ENCODE results near the gene CIC. TPM values are rescaled to one million over a fixed set of nuclear protein-coding genes. Genes with fewer than 3 reads are reported as not detected.
A peak's percentile ranks its signal among the peaks of the same experiment; 100 is the strongest.

CIC gene
- total and polyA plus RNA-seq, 3 donors from 2014 or later = 95.6 to 181 (median 163) TPM

- Histone ChIP-seq H3K36me3 (ENCODE audit: low read depth, missing control alignments) (no peaks in the 10 kb centered on the region), H3K9me3 (no peaks in the 10 kb centered on the region), H3K27me3 (no peaks in the 10 kb centered on the region), H3K27ac (peak overlapping the region; percentile 87 to 98), H3K4me3 (peak overlapping the region; percentile 76 to 78), H3K4me1 (peaks cover 73% of the 10 kb centered on the region)
- no peak for DNase-seq
- no peak for TF ChIP-seq CTCF (IDR thresholded peaks at IDR 0.05)
- no peak for TF ChIP-seq POLR2A (IDR thresholded peaks at IDR 0.05)
- intact Hi-C loops (cut with DNase I; ENCODE audit: low total_unique reads) = no loop called here
- WGBS, 2 donors = 0% methylated on average over 7 to 20 of the region's 20 CpGs
Measured at GRCh38 chr19:42280815-42281145, 11.7 kb downstream of the CIC start.

GRCh38 chr19:42281146-42281826 is 12.2 kb downstream of the CIC start:
- H3K9me3 ChIP-seq = no peaks in the 10 kb centered on the region
- 9 to 12% methylated on average over 10 to 16 of the region's 25 CpGs for WGBS, 2 donors
- peak overlapping the region; percentile 76 to 78 for H3K4me3 ChIP-seq
- H3K27ac ChIP-seq = peak overlapping the region; percentile 87 to 98
- H3K4me1 ChIP-seq = peaks cover 78% of the 10 kb centered on the region
- intact Hi-C loops (cut with DNase I; ENCODE audit: low total_unique reads) = no loop called here
- peak; percentile 72 for DNase-seq
- H3K27me3 ChIP-seq = no peaks in the 10 kb centered on the region
- TF ChIP-seq POLR2A (IDR thresholded peaks at IDR 0.05) = no peak
- no peak for TF ChIP-seq CTCF (IDR thresholded peaks at IDR 0.05)
- H3K36me3 ChIP-seq (ENCODE audit: low read depth, missing control alignments) = no peaks in the 10 kb centered on the region

GRCh38 chr19:42281827-42282762 is 13.0 kb downstream of the CIC start:
- peak overlapping the region in 1 of 2 donors; percentile 78 for H3K4me3 ChIP-seq
- H3K27ac ChIP-seq = peak overlapping the region; percentile 87 to 98
- intact Hi-C loops (cut with DNase I; ENCODE audit: low total_unique reads) = no loop called here
- no peak for DNase-seq
- WGBS, 2 donors = 23 to 33% methylated on average over 6 to 7 of the region's 7 CpGs
- no peaks in the 10 kb centered on the region for H3K9me3 ChIP-seq
- TF ChIP-seq POLR2A (IDR thresholded peaks at IDR 0.05) = no peak
- TF ChIP-seq CTCF (IDR thresholded peaks at IDR 0.05) = no peak
- H3K4me1 ChIP-seq = peaks cover 78% of the 10 kb centered on the region
- H3K36me3 ChIP-seq (ENCODE audit: low read depth, missing control alignments) = no peaks in the 10 kb centered on the region
- H3K27me3 ChIP-seq = no peaks in the 10 kb centered on the region

DNA sequence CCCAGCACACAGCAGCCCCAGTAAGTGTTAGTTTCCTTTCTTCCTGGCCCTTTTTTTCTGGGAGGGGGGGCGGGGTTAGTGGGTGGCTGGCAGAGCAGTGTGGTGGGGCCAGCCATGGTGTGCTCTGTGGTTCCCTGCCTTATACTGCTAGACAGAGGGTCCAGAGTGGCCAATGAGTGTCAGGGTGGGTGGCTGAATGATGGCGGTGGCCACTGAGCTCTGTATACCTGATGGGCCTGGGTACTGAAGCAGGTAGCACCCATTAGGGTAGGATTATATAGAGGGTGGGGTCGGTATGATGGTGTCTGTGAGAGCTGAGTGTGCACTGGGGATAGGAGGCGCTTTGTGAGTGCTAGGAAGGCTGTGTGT is 13.8 kb downstream of the CIC start:
- peaks cover 71% of the 10 kb centered on the region for H3K4me1 ChIP-seq
- no peak overlapping the region for H3K4me3 ChIP-seq
- intact Hi-C loops (cut with DNase I; ENCODE audit: low total_unique reads) = no loop called here
- no peaks in the 10 kb centered on the region for H3K27me3 ChIP-seq
- TF ChIP-seq CTCF (IDR thresholded peaks at IDR 0.05) (no peak), POLR2A (IDR thresholded peaks at IDR 0.05) (no peak)
- 43 to 53% methylated on average over 4 of the region's 4 CpGs for WGBS, 2 donors
- no peaks in the 10 kb centered on the region for H3K9me3 ChIP-seq
- DNase-seq = no peak
- H3K36me3 ChIP-seq (ENCODE audit: low read depth, missing control alignments) = no peaks in the 10 kb centered on the region
- peak overlapping the region; percentile 87 to 98 for H3K27ac ChIP-seq
